NT2/D1 (cell line): Measurements from ENCODE around the gene MAVS.

Experiments used
- SUZ12 ChIP-seq: IDR thresholded peaks from 2 replicates; pipeline ENCODE4 v1.6.1; 2011; ENCODE audit not compliant: insufficient read length, insufficient read depth; ENCODE audit errors: extremely low read depth
- YY1 ChIP-seq: IDR thresholded peaks from 2 replicates; pipeline ENCODE4 v1.6.1; 2011; ENCODE audit not compliant: insufficient read length, insufficient read depth
- ZNF274 ChIP-seq: IDR thresholded peaks from 2 replicates; pipeline ENCODE4 v1.6.1; 2011; ENCODE audit warnings: mild to moderate bottlenecking, low read depth, low read length

- no peak for TF ChIP-seq ZNF274
- TF ChIP-seq YY1: no peak
- no peak for TF ChIP-seq SUZ12
Observed at GRCh38 chr20:3820901-3821727, 25.5 kb upstream of the MAVS start.
